HG03280 (cell line): ENCODE measurements around the gene TMEM41B.
"Not testable (repeated sequence)": the region's sequence is repeated elsewhere in the genome, so short reads cannot be mapped to it uniquely, and the experiment has no call there.

Source experiments
- ATAC-seq: cut with Tn5 transposase; IDR thresholded peaks from one replicate; pipeline ENCODE4 v1.9.1; 2021; ENCODE audit warnings: mild to moderate bottlenecking, moderate library complexity; ENCODE audit not compliant: unreplicated experiment

TMEM41B gene

DNA sequence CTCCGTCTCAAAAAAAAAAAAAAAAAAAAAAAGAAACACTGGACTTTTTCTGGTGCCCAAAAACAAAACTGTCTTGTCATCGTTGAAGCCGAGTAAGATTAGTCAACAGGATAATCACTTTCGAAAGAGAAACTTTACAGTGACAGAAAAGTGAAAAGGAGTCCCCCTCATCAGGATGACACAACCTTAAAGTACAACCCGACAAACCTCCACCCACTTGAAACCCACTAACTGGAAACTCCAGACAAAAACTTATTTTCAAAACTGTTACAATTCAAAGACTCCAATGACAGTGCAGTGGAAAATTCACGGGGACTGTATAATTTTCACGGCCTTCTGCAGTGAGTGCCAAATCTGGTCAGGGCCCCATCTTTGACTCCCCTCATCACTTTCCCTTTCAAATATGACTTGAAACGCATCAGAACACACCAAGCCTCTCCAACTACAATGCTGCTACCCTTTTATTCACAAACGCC, 50.5 kb downstream of the TMEM41B start:
- peak; percentile 66 for ATAC-seq

DNA sequence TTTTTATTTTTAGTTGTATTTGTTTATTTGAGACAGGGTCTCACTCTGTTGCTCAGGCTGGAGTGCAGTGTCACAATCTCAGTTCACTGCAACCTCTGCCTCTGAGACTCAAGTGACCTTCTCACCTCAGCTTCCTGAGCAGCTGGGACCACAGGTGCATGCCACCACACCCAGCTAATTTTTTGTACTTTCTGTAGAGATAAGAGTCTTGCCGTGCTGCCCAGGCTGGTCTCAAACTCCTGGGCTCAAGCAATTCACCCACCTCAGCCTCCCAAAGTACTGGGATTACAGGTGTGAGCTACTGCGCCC, 53.6 kb downstream of the TMEM41B start:
- ATAC-seq, result not testable (repeated sequence)

DNA sequence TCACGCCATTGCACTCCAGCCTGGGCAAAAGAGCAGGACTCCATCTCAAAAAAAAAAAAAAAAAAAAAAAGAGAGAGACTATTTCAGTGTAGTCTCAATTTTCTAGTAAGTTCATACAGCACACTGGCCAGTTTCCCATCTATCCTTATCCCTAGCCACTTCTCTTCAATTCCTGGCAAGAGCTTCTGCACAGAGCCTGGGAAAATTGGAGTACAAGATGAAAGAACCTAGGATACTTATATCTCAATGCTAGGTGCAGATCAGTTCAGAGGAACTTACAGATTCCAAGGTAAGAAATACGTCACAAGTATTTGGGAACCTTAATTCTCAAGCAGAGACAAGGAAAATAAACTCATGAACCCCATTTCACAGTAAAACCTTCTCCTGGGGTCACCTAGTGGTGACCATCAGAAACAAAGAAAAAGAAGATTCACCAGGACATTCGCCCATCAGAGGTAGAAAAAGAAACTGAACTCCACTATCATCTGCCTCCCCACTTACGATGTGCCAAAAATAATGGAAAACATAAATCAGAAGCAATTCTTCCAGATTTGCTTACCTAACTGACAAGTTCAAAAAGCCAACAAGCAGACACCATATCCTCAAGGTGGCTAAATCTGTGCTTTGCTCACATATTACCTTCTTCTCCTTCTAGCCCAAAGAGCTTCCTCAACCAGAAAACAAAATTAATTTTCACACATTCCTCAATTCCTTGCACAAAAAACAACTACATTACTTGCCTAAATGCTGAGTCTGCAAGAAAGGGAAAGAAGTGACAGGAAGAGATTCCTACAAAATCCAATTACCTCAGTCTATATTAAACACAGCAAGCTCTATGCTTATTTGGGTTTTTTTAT, 54.2 kb downstream of the TMEM41B start:
- no peak for ATAC-seq

DNA sequence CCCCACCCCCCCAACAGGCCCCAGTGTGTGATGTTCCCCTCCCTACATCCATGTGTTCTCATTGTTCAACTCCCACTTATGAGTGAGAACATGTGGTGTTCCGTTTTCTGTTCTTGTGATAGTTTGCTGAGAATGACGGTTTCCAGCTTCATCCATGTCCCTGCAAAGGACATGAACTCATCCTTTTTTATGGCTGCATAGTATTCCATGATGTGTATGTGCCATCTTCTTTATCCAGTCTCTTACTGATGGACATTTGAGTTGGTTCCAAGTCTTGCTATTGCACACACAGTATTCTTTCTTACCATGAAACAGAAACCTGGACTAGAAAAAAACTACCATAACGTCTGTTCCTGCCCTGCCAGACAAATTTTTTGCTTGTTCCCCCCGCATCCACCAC, 56.1 kb downstream of the TMEM41B start:
- ATAC-seq, result not testable (repeated sequence)

DNA sequence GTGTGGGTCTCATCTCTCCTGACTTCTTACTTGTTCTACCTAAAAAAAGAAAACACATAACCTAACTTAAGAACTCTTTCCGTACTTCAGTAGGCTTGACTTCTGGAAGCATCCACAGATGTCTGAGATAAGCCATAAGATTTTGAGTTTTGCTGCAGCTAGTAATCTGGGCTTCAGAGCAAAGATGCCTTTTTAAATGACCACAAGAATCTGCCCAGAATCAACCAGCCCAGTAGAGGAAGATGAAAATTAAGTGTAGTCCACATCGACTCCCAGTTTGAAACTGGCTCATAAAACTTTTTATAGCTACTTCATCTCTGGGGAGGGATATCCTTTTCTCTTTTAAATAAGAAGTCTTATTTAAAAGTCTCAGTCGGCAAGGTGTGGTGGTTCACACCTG, 60.0 kb downstream of the TMEM41B start:
- ATAC-seq, result no peak

DNA sequence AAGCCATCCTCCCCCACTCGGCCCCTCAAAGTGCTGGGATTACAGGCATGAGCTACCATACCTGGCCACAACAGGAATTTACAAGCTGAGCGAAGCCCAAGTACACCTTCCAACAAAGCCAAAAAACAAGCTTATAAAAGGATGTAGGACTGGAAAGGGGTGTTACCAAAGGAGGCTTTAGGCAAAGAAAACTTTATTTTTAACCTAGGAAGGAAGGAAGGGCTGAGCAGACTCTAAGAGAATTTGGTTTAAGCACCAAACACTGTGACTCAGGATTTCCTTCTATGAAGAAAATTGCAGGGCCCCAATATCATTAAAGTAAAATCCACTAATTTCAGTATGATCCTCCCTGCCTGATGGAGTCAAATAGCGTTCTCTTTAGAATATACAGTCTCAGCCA, 61.3 kb downstream of the TMEM41B start:
- no peak for ATAC-seq

DNA sequence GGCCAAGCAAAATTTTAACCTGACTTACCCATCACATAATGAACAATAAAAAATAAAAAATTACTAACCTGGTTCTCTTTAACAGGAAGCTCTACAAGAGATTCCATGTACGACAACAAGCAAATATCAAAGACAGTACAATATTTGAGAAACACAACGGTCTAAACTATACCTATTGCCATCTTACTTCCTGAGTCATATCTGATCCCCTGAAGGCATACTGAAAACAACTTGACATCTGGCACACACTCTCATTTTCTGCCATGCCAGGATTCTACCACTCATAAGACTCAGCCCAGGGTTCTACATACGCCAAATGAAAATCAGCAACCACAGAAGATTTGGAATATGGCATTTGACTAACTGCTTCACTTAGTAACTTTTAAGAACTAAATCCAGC, 63.1 kb downstream of the TMEM41B start:
- no peak for ATAC-seq

DNA sequence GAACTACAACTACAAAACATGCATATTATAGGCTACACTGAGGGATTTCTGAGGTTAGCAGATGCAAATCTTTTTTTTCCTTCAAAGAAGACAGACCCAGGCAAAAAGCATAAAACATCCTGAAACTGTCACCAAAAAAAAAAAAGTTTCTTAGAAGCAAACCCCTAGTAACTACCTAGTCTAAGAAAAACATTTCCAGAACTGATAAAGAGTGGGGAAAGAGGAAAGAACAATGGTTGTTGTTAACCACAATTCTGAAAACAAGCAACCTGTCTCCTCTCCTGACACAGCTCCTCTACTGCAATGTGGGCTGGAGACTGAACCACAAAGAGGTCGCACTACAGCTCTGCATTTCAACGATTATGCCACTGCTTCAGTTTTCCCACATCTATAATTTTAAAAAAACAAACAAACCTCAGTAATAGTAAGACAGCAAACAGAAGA, 64.2 kb downstream of the TMEM41B start:
- peak; percentile 66 for ATAC-seq

DNA sequence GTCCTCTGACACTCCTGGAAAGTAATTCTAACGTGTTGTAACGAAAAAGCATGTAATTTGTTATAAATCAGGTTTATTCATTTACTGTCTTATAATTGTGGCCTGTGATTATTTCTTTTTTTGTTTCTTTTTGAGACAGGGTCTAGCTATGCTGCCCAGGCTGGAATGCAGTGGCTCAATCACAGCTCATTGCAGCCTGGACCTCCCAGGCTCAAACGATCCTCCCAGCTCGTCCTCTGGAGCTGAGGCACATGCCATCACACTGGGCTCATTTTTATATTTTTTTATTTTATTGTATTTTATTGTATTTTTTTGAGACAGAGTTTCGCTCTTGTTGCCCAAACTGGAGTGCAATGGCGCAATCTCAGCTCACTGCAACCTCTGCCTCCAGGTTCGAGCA, 65.1 kb downstream of the TMEM41B start:
- ATAC-seq, result no peak

DNA sequence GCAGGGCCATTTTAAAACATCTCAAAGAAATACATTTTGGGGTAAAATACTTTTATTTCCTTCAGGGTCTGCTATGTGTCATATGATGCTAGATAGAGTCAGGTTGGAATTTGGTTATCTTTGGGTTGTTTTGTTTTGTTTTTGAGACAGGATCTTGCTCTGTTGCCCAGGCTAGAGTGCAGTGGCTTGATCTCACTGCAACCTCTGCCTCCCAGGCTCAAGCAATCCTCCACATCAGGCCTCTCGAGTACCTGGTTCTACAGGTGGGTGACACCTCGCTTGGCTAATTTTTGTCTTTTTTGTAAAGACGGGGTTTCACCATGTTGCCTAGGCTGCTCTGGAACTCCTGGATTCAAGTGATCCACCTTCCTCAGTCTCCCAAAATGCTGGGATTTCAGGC, 66.5 kb downstream of the TMEM41B start:
- ATAC-seq, result no peak

DNA sequence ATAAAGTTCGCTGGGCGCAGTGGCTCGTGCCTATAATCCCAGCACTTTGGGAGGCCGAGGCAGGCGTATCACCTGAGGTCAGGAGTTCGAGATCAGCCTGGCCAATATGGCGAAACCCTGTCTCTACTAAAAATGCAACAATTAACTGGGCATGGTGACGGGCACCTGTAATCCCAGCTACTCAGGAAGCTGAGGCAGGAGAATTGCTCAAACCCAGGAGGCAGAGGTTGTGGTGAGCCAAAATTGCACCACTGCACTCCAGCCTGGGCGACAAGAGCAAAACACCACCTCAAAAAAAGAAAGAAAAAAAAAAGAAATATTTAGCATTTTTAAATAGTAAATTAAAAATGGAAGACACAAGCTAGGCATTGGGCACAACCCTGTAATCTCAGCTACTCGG, 78.2 kb downstream of the TMEM41B start:
- not testable (repeated sequence) for ATAC-seq

DNA sequence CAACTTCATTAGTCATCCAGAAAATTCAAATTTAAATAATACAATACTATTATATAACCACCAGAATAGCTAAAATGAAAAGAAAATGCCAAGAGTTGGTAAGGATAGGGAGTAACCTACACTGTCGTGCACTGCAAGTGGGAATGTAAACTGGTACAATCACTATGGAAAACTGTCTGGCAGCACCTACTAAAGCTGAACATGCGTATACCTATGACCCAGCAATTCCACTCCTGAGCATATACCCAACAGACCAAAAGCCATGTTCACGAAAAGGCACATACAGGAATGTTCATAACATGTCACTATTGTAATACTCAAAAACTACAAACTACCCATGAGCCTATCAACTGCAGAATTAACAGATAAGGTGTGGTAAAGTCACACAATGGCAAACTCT, 81.9 kb downstream of the TMEM41B start:
- no peak for ATAC-seq

DNA sequence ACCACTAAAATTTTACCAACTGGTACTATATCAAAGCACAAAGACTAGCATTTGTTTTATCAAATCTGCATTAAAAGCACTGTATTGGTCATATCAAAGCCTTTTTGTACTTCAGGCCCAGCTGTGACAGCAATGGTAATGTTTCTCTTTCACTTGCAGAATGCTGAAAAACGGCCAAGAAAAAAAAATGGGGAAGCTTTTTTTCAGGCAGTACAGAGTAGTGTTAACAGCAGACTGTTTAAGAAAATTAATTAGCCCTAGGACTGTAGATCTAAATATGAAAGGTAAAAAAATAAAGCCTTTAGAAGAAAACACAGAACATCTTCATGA, 82.6 kb downstream of the TMEM41B start:
- no peak for ATAC-seq
